Heart left ventricle (tissue), 16 donors: Measurements from ENCODE around the gene MLN. TPM values are rescaled to one million over a fixed set of nuclear protein-coding genes. Genes with fewer than 3 reads are reported as not detected.

ENCODE experiments used
- ATAC-seq, 4 donors: fragments of 200-7000 bp; cut with Tn5 transposase; one replicate each; pipeline ENCODE4 v1.9.1; 2020 to 2022; ENCODE audit warnings: moderate library complexity in 4 of 4, mild to moderate bottlenecking in 3 of 4, moderate number of reproducible peaks in 1 of 4
- DNase-seq, 5 donors: peaks; one replicate each; pipeline ENCODE4 v3.0.0-alpha.2; 2020
- H3K27ac ChIP-seq, 12 donors: fragments of 200-600 bp; sonication (generic) in 4 of 12; one replicate each; pipeline versions ENCODE4 v1.5.0 to v1.8.0; 2016 to 2022; ENCODE audit warnings: mild to moderate bottlenecking in 2 of 12
- H3K27me3 ChIP-seq, 9 donors: fragments of 200-600 bp; sonication (generic) in 2 of 9; one replicate each; pipeline versions ENCODE4 v1.5.1 to v1.8.0; 2016 to 2022; ENCODE audit warnings: mild to moderate bottlenecking in 3 of 9
- H3K36me3 ChIP-seq, 9 donors: fragments of 200-600 bp; sonication (generic) in 2 of 9; one replicate each; pipeline versions ENCODE4 v1.5.0 to v1.8.0; 2018 to 2022; ENCODE audit warnings: mild to moderate bottlenecking in 2 of 9
- H3K4me1 ChIP-seq, 12 donors: fragments of 200-600 bp; sonication (generic) in 4 of 12; one replicate each; pipeline versions ENCODE4 v1.5.0 to v1.8.0; 2016 to 2022; ENCODE audit warnings: mild to moderate bottlenecking in 3 of 12
- H3K4me3 ChIP-seq, 12 donors: fragments of 200-600 bp; sonication (generic) in 4 of 12; one replicate each; pipeline versions ENCODE4 v1.5.0 to v1.8.0; 2017 to 2022; ENCODE audit warnings: mild to moderate bottlenecking in 9 of 12, moderate library complexity in 4 of 12
- H3K9me3 ChIP-seq, 12 donors: fragments of 200-600 bp; sonication (generic) in 4 of 12; one replicate each; pipeline versions ENCODE4 v1.5.0 to v1.8.0; 2016 to 2022; ENCODE audit warnings: mild to moderate bottlenecking in 1 of 12
- CTCF ChIP-seq, 12 donors: fragments of 200-600 bp; sonication (generic) in 4 of 12; IDR thresholded peaks; one replicate each; pipeline versions ENCODE4 v1.5.0 to v1.8.0; 2018 to 2022; ENCODE audit warnings: antibody characterized with exemption in 12 of 12, mild to moderate bottlenecking in 5 of 12
- POLR2A ChIP-seq, 2 donors: fragments of 450-650 bp; IDR thresholded peaks; one replicate each; pipeline ENCODE4 v1.6.1; 2017; ENCODE audit warnings: antibody characterized with exemption in 2 of 2, mild to moderate bottlenecking in 2 of 2, moderate library complexity in 2 of 2
- WGBS, 4 donors: extraction: QIAGEN DNeasy Blood & Tissue Kit in 2 of 4; methylation state at CpG; one replicate each; pipeline versions ENCODE4 v1.1.5 to v1.1.7; 2013 to 2018; 5-methylcytosine and 5-hydroxymethylcytosine counted together
- intact Hi-C, 10 donors: fragments of 100-400 bp; cut with DNase I; formaldehyde crosslinking; loops; one replicate each; pipeline versions ENCODE4 v1.11.1 to v1.14.2; 2022
- polyA plus RNA-seq, 2 donors: library from polyadenylated mRNA; stranded (reverse); fragments of 200-250 nt; gene quantifications; one replicate each; pipeline ENCODE4 v1.2.3, GENCODE V29; 2013
- total RNA-seq, 9 donors: library from RNA; depleted of rRNA in 2 of 9; stranded (reverse); fragments of >200 nt in 2 of 9; fragmentation: NEBNext Ultra II Directional in 3 of 9; extraction: Animal tissue kit (Norgen Biotek cat#: 25700) in 3 of 9; gene quantifications; one replicate each; pipeline versions ENCODE4 v1.1.0 to v1.2.4, GENCODE V29; 2016 to 2023
- donor health status: ischemic (EF 13 %, LVEDD 7.1; RV severe dilation, severe dysfunction).
- donor health status: healthy with polysubstance abuse.
- donor health status: DM: no; HTN: yes; CAD: no.
- donor health status: DM: no; HTN: no; CAD: no.
- donor health status: ischemic (EF 25% LVEDD 6.9; RV normal size, moderate dysfunction).
- donor health status: ischemic (EF 25% LVEDD 5.7; RV mildly dilated, moderate dysfunction).
- donor health status: healthy.
- donor health status: DM: yes; HTN: yes; CAD: no.
- donor health status: ischemic (EF 35%, LVEDD 5.7; RV mildly dilated, moderate dysfunction).
- donor health status: nonischemic (EF 11% LVEDD 7.7; RV severe dilation, severe dysfunction).
- donor health status: DM: yes; HTN: yes; CAD: no.
- donor health status: PGD.
- donor health status: ischemic (EF 29% LVEDD 5.4; RV normal size, mild dysfunction).
- donor health status: nonischemic (EF 23%, LVEDD 6.1; RV moderate dilation, normal function).

MLN gene
- total and polyA plus RNA-seq, 11 donors: not detected

GRCh38 chr6:33840048-33840926 lies 36.5 kb upstream of the MLN start:
- peaks cover 0 to 8% (median 0%) of the 10 kb centered on the region in 12 donors for H3K9me3 ChIP-seq
- ATAC-seq (peak in 3 of 4 donors; percentile 78 to 85 (median 84)), DNase-seq (peak in 3 of 5 donors; percentile 35 to 41 (median 39))
- WGBS, 4 donors: 63 to 73% (median 71%) methylated on average over 12 of the region's 12 CpGs
- H3K4me3 ChIP-seq: no peak overlapping the region
- intact Hi-C loops: loop anchor here in 1 of 10 donors (10.0 kb wide), 1 partner anchor 195 kb away; no protein-coding TSS in a partner anchor
- H3K27ac ChIP-seq: peak overlapping the region in 1 of 12 donors; percentile 56
- H3K36me3 ChIP-seq: no peaks in the 10 kb centered on the region
- TF ChIP-seq CTCF (IDR thresholded peaks at IDR 0.05): no peak
- peaks cover 0 to 19% (median 2%) of the 10 kb centered on the region in 12 donors for H3K4me1 ChIP-seq
- peaks cover 0 to 6% (median 0%) of the 10 kb centered on the region in 9 donors for H3K27me3 ChIP-seq

- Histone ChIP-seq H3K9me3 (peaks cover 0 to 8% (median 0%) of the 10 kb centered on the region in 12 donors), H3K36me3 (no peaks in the 10 kb centered on the region), H3K27ac (peak overlapping the region in 1 of 12 donors; percentile 56), H3K4me1 (peaks cover 0 to 19% (median 2%) of the 10 kb centered on the region in 12 donors), H3K27me3 (peaks cover 0 to 6% (median 0%) of the 10 kb centered on the region in 9 donors), H3K4me3 (no peak overlapping the region)
- TF ChIP-seq POLR2A (IDR thresholded peaks at IDR 0.05) (no peak), CTCF (IDR thresholded peaks at IDR 0.05) (no peak)
- WGBS, 4 donors: 65 to 78% (median 73%) methylated on average over 7 to 11 of the region's 11 CpGs
- ATAC-seq: no peak
- no peak for DNase-seq
- intact Hi-C loops: loop anchor here in 1 of 10 donors (10.0 kb wide), 1 partner anchor 195 kb away; no protein-coding TSS in a partner anchor
Observed at GRCh38 chr6:33839399-33840047, 35.7 kb upstream of the MLN start.

- H3K4me1 ChIP-seq: peaks cover 0 to 19% (median 2%) of the 10 kb centered on the region in 12 donors
- no peaks in the 10 kb centered on the region for H3K36me3 ChIP-seq
- intact Hi-C loops: no loop called here
- H3K4me3 ChIP-seq: no peak overlapping the region
- H3K9me3 ChIP-seq: peaks cover 0 to 8% (median 0%) of the 10 kb centered on the region in 12 donors
- DNase-seq: no peak
- TF ChIP-seq CTCF (IDR thresholded peaks at IDR 0.05) (no peak), POLR2A (IDR thresholded peaks at IDR 0.05) (no peak)
- 74 to 86% (median 82%) methylated on average over 10 of the region's 10 CpGs for WGBS, 4 donors
- H3K27ac ChIP-seq: no peak overlapping the region
- H3K27me3 ChIP-seq: peaks cover 0 to 6% (median 0%) of the 10 kb centered on the region in 9 donors
- no peak for ATAC-seq
Observed at GRCh38 chr6:33838983-33839382, 35.2 kb upstream of the MLN start.
